CD4-positive, alpha-beta T cell treated with Interleukin-15 for 1 hour (primary cell): ENCODE results near the gene ADAMTS2.
"Not testable (repeated sequence)": the region's sequence is repeated elsewhere in the genome, so short reads cannot be mapped to it uniquely, and the experiment has no call there.

ENCODE experiments used
- DNase-seq: peaks from one replicate; pipeline ENCODE4 v3.0.0-alpha.2; 2020

ADAMTS2 gene

DNA sequence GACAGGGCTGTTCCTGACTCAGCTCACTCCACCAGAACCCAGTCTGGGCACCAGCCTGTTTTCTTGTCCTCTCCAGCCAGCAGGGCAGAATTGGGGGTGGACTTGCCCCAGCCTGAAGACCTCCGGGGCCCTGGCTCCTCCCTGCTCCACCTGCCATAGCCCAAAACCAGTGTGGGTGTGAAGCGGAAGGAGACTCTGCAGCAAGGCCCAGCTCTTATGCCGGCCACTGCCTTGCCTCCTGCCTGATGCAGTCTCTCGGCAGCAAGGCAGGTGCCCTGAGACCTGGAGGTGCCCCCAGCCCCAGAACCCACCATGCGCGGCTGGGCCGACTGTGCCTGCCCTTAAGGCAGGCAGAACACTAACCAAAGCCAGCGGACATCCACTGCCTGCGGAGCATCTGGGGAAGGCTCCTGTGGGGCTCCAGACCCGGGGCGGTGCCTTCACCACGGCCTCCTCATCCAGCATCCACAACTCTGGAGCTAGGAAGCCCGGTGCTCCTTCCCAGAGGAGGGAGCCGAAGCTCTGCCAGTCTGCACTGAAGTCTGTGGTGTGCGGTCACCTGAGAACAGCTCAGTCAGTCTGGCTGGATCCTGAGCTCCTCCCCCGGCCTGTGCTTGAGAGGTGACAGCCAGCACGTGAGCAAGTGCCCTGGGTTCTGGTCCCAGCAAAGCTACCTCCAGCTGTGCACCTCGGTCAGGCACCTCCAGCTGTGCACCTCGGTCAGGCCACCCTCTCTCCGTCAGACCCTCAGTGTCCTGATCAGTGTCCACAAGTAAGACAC, 116.7 kb downstream of the ADAMTS2 start:
- DNase-seq: no peak

DNA sequence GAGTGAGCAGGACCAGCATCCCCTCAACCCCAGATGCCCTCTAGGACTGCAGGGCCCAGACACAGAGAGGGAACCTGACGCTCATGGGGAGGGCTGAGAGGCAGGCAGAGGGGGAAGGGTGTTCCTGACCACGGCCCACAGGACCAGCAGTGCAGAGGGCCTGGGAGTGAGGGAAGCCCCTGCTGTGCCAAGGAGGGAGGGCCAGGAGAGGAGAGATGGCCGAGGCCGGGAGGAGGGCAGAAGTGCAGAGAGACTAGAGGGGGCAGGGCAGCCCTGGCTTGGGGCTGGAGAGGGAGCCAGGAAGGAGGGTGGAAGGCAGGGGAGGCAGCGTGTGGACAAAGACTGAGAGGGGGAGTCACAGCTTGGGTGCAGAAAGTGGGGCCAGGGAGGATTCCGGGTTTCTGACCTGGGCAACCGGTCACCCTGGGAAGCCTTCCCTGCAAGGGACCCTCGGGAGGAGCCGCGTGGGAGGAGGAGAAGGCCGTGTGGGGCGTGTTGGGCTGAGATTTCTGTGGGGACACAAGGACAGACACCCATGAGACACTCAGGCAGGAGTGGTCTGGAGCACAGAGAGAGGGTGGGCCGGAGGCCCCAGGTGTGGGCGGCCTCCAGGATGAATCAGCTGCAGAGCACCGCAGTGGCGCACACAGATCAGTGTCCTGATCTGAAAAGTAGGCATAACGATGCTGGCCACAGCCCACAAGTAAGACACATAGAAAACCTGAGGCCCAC, 117.5 kb downstream of the ADAMTS2 start:
- DNase-seq: no peak

DNA sequence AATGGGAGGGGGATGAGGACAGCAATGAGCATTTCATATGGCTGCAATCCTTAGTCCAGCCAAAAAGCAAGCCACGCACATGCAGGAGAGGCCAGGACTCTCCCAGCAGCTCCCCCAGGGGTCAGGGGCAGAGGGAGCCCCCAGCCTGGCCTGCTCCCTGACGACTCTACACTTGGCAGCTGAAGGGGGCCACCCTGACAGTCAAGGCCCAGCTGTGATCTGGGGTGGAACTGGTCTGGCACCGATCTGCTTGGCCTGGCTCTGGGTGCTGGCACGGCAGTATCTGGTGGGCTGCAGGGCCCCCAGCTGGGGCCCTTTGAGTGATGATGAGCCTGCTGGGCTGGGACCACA, 118.1 kb downstream of the ADAMTS2 start:
- DNase-seq: no peak

DNA sequence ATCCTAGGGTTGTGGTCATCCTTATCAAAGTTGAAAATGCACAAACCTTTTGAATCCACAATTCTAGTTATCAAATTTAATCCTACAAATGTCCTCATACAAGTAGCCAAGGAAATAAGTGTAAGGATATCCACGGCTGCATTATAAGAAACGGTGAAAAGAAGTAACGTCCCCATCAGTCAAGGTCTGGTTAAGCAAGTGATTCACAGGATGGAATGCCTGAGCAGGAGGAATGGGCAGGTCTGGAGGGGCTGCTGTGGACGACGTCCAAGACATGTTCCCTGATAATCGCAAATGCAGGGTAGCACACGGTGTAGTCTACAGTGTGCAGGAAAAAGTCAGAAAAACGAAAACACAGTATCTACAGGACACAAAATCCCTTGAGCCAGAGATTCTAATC, 118.6 kb downstream of the ADAMTS2 start:
- no peak for DNase-seq

DNA sequence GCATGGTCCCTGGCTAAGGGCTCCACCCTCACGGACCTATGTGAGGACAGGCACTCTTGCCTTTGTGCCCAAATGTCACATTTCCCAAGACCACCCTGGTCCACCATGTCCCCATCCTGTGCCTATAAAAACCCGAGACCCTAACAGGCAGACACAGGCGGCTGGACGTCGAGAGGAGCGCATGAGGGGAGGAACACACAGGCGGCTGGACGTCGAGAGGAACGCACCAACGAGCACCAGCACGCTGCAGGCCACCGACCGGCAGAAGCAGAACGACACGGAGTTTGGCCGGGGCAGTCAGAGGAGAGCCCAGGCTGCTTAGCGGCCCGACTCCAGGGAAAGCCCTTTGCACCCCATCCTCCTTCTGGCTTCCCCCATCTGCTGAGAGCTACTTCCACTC, 119.9 kb downstream of the ADAMTS2 start:
- no peak for DNase-seq

DNA sequence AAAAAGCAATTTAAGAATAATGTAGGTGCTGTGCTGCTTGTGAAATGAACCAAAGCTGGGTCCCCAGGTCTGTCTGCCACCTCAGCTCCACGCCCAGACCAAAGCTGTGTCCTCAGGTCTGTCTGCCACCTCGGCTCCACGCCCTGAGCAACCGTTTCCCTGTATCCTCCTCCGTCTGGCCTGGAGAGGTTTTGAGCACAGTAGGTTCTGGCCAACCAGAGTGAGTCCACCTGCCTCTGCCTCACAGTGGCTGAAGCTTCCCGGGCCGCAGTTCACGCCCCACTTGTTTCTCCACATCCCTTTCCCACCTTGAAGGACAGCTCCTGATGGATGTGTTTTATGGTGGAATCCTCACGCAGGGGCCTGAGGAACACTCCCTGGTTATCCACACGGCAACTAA, 120.5 kb downstream of the ADAMTS2 start:
- DNase-seq: no peak

DNA sequence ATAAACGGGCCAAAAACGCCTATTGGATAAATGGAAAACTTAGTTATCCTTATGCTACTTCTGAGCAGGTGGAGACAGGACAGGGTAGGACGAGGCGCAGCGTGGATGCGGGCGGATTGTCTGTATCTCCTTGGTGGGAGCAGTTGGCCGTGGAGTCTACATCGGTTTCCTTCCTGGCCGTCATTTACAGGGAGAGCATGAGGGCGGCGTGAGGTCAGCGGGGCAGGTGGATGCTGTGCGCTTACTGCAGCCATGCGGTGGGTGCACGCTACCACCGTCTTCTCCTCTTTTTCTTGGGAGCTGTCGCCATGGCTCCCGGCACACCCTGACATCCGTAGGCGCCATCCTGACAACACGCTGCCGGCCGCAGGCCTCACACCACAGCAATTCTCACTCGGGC, 121.3 kb downstream of the ADAMTS2 start:
- DNase-seq: no peak

DNA sequence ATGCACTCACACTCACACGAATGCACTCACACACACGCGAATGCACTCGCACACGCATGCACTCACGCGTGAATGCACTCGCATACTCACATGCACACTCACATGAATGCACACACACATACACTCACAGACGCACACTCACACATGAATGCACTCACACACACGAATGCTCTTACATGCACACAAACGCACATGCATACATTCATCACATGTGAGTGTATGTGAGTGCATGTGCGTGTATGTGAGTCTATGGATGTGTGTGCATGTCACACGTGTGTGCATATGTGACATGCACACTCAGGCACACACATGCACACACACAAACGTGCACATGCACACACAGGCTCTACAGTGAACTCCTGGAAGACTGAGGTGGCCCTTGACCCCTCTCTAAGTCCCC, 121.7 kb downstream of the ADAMTS2 start:
- DNase-seq: no peak

DNA sequence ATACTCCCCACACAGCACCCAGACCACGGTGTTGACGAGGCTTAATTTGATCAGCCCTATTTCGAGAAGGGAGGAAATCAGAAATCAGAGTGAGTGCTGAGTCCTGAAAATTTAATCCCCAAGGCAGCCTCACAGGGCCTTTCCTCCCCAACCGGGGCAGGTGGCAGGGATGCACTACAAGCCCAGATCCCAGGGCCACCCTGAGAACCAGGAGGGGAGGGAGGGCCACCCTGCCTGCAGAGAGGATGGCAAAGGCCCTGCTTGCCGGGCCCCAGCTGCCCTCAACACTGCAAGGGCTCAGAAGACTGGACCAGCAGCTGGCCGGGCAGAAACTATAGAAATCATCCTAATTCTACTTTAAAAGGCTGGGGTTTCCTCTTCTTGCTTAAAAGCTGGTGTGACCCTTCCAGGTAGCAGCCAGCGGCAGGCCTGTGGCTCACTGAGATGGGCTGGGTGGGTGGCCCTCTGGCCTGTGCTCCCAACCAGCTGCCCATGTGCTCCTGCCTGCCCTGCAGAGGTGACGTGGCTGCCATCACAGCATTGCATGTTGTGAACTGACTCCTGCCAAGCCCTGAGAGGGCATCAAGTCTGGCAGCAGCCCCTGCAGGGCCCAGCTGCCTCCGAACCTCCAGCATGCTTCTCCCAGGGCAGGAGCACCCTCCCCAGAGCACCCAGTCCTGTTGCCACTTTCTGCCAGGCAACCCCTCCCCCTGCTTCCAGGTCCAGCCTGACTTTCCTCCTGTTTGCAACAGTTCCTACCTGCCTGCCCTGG, 122.8 kb downstream of the ADAMTS2 start:
- DNase-seq: no peak

DNA sequence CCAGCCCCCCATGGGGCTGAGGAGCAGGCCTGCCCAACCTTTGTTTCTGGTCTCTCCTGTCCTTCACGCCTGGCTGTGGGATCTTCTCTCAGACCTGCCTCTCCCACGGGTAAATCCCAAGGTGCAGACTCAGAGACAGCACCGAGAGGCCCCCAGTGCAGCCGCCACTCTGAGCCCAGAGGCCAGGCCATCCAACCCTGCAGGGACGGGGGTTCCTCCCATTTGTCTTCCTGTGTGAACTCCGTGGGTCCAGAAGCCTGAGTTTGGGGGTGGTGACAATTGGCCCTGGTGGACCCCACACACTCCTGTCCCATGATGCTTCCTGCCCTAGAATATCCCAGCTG, 123.4 kb downstream of the ADAMTS2 start:
- DNase-seq: no peak

DNA sequence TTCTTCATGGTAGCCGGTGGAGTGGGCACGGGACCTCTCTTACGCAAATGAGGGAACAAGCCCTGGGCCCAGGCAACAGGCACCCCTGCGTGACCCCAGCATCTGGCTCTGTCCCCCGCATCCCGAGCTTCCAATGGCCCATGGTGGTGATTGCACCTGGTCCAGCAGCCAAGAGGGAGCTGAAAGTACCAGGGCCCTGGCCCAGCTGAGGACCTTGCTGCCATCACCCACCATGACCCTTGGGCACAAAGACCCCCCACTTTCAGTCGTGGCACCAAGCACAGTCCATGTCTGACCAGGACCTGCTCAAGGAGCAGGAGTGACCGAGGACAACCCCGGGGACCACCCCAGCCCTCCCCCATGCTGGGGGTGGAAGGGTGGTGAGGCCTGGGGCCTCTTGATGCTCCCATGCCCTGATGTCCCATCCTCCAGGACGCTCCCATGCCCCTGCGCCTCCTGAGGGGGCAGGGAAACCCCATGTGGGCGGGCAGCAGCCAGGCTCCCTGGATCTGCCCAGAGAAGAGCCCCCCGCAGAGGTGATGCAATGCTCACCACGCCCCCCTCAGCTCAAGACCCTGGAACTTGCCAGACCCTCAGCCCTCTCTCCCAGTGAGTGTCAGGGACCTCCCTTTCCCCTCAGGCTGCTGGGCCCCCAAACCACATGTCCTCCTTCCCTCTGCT, 123.9 kb downstream of the ADAMTS2 start:
- no peak for DNase-seq

DNA sequence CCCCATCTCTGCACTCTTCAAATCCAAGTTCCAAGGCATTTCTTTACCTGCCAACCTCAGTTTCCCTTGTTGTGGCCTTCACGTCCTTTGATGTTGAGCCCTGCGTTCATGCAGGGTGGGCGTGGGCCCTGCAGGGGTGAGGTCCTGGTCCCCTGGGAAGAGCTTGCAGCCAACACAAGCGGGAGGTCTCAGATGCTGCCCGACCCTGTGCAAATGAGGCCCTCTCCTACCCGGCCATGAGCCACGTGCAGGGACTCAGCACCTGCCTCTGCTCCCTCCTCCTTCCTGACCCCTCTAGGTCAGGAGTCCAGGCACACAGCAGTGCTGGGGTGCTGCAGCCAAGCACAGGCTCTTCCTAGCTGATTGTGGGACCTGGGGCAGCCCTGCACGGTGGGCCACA, 124.5 kb downstream of the ADAMTS2 start:
- no peak for DNase-seq

DNA sequence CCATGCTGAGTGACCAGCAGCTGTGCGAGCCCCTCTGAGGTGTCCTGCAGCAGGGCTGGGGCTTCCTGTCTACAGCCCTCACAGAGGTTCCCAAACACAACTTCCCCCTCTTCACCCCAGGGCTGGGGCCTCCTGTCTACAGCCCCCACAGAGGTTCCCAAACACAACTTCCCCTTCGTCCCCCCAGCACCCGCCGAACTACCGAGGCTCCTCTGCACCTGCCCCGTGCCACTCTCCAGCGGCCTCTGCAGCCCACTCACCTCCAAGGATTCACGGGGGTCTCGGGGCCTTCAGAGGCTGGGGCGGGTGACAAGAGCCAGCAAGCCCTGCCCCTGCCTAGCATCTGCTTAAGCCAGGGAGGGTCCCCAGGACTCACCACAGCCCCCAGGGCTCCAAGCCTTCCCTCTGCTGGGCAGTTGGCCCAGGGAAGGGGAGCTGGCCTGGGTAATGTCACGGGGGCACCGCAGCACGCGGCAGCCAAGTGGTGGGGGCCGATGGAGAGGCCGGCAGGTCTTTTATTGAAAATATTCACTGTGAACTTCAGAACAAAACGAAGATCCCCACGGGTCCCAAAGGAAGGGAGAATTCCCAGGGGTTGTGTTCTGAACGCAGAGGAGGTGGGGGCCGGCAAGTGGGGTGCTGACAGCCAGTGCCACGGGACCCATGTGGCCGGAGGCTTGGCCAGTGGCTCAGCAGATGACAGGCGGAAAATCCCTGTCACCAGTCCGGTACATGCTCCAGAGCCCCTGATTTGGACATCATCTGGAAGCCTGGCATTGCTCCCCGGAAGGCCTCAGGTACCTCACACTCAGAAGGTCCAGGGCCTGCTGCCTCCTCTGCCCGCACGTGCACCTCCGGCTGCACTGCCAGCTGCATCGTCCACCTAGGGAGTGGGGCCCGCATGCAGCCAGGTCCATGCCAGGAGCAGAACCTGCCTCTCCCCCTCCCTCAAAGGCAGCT, 125.3 kb downstream of the ADAMTS2 start:
- no peak for DNase-seq

DNA sequence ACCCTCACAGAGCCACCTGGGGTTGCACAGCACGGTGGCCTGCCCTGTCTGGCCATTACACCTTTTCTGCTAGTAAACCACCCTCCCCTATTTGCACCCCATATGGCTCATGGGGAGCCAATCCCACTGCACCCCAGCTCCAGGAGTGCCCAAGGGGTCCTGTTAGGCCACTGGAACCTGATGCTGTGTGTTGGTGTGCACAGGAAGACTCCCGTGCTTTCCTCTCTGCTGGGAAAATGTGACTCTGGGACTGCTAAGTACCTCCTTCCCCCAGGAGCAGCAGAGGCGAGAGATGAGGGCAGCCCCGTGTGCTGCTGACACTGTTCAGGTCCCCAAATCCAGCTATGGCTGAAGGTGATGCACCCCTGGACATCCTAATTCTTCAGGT, 126.3 kb downstream of the ADAMTS2 start:
- no peak for DNase-seq

DNA sequence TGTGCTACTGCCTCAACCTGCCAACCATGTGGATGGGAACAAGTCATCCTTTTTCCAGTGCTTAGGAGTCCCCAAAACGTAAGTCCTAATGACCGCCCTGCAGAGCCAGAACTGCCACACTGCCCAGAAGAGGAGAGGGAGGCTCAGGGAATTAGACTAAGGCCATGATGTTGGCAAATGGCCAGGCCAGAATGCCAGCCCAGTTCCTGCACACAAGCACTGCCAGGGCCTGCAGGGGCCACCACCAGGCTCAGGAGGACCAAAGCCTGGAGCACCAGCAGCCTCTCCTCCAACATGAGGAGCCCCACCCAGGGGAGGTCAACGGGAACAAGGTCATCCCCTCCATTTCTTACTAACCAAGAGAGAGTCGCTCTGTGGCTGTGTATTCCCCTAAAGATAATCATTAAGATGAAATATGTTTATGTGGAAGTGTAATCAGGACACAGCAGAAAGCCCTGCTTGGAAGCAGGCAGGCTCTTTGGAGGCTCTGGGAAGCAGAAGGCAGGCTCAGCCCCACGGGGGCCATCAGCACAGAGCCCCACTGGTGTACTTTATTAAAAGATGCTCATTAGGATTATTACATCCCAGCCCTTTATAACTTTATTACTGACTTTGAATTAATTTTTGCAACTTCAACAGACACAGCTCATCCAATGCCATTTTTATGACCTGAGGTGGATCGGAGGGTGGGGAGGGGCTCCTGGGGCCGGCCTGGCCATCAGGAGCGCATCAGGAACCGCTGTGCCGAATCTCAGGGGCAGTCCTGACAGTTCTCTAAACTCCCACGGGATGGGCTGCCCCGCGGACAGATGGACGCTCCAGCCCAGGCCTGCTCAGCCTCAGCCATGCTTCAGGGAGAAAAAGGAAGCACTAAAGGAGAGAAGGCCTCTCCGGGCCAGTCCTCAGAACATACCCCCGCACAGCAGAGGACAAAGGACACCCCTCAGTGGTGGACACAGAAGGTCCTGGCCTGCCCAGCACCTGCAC, 127.0 kb downstream of the ADAMTS2 start:
- DNase-seq: no peak

DNA sequence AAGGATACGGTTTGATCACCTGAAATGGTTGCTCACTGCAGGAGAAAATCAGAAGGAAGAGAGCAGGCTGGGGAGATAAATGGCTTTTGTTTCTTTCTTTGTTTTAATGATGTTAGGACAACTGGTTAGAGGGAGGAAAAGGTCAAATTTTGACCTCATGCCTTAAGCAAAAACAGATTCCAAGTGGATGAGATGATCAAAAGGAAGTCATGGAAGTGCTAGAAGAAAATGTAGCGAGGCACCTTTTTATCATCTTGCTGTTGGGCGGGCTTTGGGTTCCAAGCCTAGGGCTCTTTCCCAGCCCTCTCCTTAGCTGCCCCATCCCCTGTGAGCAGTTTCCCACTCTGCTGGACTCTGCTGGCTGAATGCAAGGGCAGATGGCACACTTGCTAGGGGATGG, 127.9 kb downstream of the ADAMTS2 start:
- DNase-seq: no peak

DNA sequence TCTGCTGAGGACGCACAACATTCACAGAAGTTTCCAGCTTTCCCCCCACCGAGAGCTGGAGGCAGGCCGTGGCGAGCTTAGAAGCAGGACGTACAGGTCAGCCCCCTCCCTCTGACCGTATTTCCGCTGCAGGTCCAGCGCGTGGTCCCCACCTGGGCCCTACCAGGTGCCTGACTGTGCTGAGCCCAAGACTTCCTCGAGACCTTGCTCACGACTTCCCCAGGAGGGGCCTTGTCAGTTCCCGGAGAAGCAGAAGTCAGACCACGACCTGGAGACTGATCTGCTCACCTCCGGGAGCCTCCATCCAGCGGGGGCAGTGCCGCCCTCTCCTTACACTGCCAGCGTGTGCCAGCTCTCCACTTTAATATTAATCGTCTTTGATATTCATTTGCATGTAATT, 128.9 kb downstream of the ADAMTS2 start:
- DNase-seq: not testable (repeated sequence)

DNA sequence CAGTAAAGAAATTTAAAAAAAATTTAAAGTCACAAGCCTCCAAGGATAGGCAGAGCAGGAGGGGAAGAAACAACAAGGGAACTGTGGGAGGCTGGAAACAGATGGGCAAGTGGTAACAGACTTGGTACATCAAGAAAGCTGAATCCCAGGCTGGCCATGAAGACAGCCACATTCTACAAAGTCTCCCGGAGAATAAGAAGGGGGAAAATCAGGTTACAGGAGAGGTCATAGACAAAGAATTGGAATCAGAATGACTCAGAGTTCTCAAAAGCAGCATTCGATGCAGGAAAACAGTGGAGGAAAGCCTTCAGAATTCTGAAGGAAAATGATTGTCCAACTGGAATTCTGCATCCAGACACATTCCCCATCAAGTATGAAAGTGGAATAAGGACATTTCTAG, 129.7 kb downstream of the ADAMTS2 start:
- DNase-seq: no peak

DNA sequence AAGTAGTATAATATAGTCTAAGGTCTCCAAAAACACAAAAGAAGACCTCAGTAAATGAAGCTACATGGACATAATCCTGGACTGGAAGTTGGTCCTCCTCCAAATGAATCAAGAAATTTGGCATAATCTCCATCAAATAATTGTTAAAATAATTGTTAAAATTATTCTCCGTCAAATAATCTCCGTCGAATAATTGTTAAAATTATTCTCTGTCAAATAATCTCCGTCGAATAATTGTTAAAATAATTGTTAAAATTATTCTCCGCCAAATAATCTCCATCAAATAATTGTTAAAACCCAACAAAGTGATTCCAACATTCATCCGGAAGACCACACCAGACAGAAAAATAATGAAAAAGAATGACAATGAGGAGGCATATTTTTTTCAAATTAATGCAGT, 130.6 kb downstream of the ADAMTS2 start:
- no peak for DNase-seq

DNA sequence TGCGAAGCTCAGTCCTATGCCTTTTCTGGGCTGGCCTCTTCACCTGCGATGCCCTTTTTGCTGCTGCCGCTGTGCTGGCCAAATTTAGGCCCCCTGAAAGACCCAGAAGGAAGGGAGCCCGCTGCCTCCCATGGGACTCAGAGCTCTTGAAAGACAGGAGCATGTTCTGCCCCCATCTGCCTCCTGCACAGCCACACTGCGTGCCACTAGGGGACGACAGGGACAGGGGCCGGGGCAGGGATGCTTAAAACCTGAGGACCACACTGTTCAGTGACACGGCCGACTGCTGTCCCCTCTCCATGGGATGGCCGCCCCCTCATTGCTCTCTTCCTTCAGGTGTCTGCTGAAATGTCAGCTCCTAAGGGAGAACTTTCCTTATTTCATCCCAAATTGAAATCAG, 132.4 kb downstream of the ADAMTS2 start:
- no peak for DNase-seq

DNA sequence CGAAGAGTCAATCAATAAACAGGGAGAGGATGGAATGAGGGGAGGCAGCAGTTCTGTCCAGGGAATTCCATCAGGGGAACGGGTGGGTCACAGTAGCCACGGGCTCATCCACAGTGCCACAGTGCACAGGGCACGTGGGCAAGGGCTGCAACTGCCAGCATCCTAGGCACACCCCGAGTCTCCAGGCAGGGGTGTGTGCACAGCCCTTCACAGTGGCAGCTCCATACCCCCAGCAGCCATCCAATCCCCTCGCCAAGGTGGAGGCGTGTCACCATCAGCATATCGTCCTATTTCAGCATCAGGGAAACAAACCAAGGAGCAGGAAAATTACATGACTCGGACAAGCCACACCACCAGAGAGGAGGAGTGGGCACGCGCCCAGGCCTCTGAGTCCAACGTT, 133.6 kb downstream of the ADAMTS2 start:
- no peak for DNase-seq
